GM23248 (cell line): Measurements from ENCODE around the gene PKD1L1.

ENCODE experiments used
- EZH2 ChIP-seq: fragments of 200-600 bp; sonication (generic); IDR thresholded peaks from 2 replicates; pipeline ENCODE4 v1.6.1; 2018; ENCODE audit warnings: antibody characterized with exemption, mild to moderate bottlenecking; ENCODE audit not compliant: insufficient read depth, poor library complexity, severe bottlenecking
- EZH2phosphoT487 ChIP-seq: fragments of 200-600 bp; sonication (generic); IDR thresholded peaks from 2 replicates; pipeline ENCODE4 v1.6.1; 2018; ENCODE audit warnings: antibody characterized with exemption, moderate library complexity, mild to moderate bottlenecking, low read depth; ENCODE audit not compliant: insufficient read depth

GRCh38 chr7:47946581-47947354 is 1.5 kb downstream of the PKD1L1 start:
- TF ChIP-seq EZH2: no peak
- TF ChIP-seq EZH2phosphoT487: no peak
